ENCODE results near the gene IQSEC3.
"Not testable (repeated sequence)": the region's sequence is repeated elsewhere in the genome, so short reads cannot be mapped to it uniquely, and the experiment has no call there.

Gene IQSEC3

DNA sequence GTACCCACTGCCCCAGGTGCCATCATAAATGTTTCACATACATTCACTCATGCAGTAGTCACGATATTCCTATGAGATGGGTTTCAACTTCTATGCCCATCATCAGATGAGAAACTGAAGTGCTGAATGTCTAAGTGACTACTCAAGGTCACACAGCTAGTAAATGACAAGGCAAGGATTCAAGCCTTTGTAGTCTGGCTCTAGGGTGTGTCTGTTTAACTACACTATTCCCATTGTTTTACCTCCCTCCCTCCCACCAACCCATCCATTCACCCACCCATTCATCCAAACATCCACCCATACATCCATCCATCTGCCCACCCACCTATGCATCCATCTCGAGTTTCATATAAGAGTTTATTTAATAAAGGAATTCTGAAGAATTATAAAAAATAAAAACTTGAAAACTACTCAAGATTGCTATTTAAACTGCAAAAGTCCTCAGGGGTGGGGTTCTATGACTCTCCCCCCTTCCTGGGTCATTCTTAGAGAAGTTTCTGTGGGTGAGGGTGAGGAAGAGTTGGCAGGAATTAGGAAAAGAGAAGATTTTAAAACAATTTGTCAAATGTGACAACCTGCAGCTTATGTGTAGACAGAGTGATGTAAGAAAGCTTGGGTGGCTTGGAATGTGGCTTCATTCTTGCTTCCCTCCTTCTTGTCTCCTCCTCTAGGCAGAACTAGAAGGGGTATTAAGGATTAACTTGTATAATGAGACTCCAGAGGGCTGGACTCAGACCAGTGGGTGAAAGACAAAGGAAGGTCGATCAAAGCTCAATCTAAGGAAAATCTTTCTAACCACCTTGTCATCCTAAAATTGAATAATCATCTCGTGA is 13.4 kb upstream of the IQSEC3 start:
- not testable (repeated sequence) for DNase-seq (ENCODE audit: low read depth in 2 of 2)

DNA sequence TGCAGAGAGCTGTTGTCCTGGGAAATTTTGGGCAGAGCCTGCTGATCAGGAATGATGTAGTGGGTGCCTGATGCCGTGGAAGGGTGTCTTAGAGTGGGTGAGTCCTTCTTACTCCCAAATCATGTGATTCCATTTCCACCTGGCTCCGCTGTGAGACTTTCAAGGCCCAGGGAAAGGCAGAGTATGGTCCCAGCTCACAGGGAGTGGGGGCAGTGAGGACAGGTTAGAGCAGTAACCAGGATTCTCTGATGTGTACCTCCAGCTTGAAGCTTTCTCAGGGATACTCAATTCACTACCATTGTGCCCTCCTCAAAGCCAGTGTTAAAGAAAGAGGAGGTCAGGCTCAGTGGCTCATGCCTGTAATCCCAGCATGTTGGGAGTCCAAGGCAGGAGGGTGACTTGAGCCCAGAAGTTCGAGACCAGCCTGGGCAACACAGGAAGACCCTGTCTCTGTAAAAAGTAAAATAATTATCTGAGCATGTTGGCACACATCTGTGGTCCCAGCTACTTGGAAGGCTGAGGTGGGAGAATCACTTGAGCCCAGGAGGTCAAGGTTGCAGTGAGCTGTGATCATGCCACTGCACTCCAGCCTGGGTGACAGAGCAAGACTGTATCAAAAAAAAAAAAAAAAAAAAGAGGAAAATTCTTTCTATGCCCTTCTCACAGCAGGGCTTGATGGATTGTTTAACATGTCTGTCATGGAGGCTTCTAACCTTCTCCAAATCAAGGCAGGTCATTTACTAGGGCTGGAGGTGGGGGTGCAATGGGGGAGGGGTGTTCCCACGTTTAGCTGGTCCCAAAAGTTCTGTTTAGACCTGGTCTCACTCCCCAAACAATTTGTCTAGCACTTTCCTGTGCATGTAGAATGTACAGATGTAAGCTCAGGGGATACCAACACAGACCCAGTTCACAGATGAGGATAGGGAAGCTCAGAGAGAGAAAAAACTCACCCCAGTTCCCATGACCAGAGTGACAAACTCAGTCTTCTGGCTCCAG is 12.5 kb upstream of the IQSEC3 start:
- no peak for DNase-seq (ENCODE audit: low read depth in 2 of 2)

DNA sequence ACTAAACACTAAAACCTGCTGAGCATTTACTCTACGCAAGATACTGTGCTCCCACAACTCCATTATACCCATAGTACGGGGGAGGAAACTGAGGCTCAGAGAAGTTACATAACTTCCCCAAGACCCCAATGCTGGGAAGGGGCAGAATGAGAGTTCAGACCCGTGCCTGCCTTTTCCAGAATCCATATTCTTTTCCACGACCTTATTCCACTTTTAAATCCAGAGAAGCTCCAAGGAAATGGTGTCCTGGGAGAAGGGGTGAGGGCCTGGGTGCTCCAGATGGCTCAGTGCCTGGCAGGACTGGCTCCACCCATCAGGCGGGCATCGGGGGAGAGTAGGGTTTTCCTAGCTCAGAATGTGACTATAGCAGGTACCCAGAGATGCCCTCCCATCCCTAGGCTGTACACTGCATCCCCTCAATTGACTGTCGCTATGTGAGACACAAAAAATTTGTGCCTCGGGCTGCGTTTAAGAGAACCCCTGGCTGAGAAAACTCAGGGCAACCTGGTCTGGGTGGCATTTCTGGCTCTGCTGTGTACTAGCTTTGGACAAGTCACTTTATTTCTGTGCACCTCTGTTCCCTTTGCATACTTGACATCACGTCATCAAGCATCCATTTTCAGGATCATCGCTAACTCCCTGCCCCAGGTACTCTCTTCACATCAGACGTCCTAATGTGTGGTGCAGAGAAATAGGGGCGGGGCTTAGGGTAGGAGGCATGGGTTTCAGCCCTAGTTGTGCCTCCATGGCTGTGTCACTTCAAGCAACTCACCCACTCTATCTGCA is 11.6 kb upstream of the IQSEC3 start:
- DNase-seq (ENCODE audit: low read depth in 2 of 2), result no peak

DNA sequence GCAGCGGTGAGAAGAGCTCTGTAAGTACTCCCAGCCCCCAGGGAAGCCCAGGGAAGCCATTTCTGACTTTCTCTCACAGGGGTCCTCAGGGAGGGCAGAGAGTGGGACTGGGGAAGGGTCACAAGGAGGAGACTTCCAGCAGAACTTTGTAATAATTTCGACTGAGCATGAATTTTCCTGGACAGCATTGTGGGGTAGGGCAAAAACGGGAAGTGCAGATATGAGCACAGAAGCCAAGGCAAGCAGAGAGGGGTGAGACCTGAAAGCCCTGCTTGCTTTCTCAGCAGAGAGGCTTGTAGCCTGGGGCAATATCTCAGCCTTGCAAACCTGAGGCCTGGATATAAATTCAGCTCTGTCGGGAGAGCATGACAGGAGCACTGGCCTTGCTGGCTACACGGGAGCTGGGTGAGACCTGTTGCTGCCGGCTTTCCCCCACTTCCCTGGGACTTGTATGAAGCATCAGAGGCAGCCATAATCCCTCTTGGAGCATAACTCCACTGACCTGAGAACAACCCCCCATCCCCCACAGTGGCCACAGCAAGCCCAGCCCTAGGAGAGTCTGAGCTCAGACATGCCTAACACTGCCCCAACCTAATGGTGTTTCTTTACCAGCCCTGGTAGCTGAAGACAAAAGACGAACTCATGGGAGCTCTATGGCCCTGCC is 9.8 kb upstream of the IQSEC3 start:
- DNase-seq (ENCODE audit: low read depth in 2 of 2), result no peak

DNA sequence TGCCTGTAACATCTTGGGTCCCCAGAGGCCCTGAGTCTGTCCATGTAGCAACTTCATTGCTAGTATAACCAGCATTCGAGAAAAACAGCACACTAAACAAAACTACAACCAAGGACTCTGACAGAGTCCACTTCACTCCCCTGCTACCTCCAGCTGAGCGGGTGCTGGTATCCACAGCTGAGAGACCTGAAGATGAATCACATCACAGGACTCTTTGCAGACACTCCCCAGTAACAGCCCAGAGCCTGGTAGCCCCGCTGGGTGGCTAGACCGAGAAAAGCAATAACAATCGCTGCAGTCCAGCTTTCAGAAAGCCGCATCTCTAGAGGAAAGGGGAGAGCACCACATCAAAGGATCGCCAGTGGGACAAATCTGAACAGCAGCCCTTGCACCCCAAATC is 9.0 kb upstream of the IQSEC3 start:
- DNase-seq (ENCODE audit: low read depth in 2 of 2), result no peak

DNA sequence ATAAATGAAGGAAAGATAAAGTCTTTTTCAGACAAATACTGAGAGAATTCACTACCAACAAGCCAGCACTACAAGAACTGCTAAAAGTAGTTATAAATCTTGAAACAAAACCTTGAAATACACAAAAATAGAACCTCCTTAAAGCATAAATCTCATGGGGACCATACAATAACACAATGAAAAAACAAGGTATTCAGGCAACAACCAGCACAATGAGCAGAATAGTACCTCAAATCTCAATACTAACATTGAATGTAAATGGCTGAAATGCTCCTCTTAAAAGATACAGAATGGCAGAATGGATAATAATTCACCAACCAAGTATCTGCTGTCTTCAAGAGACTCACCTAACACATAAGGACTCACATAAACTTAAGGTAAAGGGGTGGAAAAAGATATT is 7.7 kb upstream of the IQSEC3 start:
- DNase-seq (ENCODE audit: low read depth in 2 of 2), result no peak

DNA sequence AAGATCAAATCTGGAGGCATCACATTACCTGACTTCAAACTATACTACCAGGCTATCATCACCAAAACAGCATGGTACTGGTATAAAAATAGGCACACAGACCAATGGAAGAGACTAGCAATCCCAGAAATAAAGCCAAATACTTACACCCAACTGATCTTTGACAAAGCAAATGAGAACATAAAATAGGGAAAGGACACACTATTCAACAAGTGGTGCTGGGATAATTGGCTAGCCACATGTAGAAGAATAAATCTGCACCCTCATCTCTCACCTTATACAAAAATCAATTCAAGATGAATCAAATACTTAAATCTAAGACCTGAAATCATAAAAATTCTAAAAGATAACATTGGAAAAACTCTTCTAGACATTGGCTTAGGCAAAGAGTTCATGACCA is 4.7 kb upstream of the IQSEC3 start:
- DNase-seq (ENCODE audit: low read depth in 2 of 2), result not testable (repeated sequence)

DNA sequence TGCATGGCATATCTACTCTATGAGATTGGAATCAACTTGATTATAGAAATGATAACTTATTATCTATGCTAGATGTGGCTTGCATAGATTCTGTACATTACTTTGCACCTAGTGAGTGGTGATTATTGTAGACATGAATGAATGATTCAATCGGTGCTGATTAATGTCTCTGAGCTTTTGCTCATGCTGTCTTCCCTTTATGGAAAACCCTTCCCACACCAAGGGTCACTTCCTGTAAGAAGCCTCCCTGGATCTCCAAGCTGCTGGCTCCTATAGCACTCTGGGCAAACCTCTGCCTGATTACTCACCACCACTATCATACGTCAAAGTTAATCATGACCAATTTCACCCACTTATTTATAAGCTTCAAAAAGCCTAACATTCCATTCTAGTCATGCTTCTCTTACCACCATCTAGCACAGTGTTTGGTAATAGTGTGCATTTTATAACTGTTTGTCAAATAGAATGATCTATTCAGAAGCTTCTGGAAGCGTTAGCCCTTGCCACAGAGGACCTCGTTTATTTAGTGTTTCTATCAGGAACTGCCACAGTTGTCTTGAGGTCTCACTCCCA is 990 bp upstream of the IQSEC3 start:
- DNase-seq (ENCODE audit: low read depth in 2 of 2), result peak; percentile 9 to 17

DNA sequence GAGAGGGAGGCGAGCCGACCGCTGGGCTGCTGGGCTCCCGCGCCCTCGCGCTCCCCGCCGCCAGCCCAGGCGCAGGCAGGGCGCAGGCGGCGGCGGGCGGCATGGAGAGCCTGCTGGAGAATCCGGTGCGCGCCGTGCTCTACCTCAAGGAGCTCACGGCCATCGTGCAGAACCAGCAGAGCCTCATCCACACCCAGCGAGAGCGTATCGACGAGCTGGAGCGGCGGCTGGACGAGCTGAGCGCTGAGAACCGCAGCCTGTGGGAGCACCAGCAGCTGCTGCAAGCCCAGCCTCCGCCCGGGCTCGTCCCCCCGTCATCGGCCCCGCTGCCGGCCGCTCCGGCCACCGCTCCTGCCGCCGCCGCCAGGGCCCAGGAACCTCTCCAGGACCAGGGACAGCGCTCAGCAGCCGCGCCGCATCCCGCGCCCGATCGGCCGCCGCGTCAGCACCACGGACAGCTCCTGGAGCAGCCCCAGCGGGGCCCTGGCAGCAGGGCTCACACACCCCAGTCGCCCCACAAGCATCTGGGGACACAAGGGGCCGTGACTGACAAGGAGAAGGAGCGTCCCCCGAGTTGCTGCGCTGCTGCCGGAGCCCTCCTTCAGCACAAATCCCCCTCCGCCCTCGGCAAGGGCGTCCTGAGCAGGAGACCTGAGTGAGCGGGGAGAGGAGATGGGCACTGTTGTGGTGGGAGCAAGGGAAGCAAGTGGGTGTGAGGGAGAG is 376 bp downstream of the IQSEC3 start:
- not testable (repeated sequence) for DNase-seq (ENCODE audit: low read depth in 2 of 2)

DNA sequence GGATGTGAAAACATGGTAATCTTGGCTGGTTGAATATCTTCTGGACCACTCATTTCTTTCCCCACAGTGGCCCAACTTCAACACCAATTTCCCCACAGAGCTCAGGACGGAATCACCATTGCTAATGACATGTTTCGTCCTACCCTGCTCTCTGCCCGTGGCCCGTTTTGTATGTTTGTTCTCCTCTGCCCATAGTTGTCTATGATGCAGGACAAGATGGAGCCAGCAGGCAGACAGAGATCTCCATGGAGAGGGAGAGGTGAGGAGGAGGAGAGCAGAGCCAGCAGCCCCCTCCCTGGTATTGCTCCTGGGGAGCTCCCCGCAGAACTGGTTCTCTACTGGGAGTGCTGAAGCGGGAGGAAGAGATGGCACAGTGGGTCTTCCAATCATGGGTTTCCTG is 3.1 kb downstream of the IQSEC3 start:
- DNase-seq (ENCODE audit: low read depth in 2 of 2), result not testable (repeated sequence)

DNA sequence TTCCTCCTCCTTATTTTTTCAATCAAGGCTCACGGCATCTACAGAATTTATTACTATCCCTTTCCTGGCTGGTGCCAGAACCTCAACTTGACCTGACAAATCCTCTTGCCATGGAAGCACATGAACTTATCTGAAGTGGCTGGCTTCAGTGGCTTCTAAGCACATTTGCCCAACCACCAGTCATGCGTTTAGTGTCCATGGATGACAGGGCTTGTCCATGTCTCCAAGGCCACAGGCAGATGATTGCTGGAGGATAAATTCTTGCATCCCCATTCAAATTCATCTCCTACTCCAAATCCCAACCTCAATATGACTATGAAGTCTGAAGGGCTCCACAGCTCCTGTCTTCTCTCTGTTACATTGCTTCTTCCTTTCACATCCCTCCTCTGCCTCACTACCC is 4.0 kb downstream of the IQSEC3 start:
- DNase-seq (ENCODE audit: low read depth in 2 of 2), result not testable (repeated sequence)

DNA sequence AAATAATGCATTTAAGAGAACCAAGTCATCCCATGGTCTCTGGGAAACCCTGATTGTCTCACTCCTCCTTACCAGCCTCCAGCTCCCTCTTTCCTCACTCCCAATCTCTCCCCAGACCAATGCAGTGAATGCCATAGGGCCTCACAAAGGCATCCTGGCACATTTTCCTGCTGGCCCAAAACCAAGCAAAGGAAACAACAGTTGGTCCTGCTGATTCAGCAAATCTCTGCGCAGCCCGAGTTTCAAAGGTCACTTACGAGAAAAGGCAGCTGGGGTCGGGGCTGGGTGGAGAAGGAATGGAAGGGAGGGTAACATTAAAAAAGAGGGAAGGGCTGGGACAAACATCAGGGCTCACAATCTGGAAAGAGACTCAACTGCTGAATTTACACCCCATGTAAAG is 5.5 kb downstream of the IQSEC3 start:
- not testable (repeated sequence) for DNase-seq (ENCODE audit: low read depth in 2 of 2)

DNA sequence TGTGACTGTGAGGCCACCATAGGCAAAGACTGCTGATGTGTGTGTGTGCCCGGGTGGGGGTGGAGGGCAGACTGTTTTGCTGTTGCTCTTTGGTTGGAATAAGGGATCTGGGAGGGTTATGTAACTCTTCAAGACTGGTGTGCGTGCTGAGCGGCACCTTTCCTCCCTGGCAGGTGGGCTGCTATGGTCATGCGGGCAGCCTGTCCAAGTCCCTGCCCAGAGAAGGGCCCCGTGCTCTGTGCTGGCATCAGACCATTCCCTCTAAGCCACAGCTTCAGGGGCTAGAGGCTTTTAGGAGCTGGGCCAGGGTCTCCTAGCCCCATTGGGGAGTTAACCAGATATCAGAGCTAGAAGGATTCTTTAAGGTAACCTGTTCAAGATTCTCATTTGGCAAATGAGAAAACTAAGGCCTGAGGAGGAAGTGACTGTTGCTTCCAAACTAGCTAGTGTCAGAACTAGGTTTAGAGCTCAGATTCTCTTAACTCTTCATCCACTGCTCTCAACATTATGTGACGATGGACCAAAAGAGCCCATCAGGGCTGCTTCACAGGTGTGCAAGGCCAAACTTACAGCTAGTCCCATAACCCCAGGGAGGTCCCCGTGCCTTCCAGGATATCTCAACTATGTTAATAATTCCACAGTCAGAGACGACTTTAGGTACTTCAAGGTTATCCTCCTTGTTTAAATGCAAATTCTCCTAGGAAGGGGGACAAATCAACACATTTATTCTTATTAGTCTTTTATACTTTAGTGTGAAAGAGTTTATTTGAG is 8.0 kb downstream of the IQSEC3 start:
- not testable (repeated sequence) for DNase-seq (ENCODE audit: low read depth in 2 of 2)

DNA sequence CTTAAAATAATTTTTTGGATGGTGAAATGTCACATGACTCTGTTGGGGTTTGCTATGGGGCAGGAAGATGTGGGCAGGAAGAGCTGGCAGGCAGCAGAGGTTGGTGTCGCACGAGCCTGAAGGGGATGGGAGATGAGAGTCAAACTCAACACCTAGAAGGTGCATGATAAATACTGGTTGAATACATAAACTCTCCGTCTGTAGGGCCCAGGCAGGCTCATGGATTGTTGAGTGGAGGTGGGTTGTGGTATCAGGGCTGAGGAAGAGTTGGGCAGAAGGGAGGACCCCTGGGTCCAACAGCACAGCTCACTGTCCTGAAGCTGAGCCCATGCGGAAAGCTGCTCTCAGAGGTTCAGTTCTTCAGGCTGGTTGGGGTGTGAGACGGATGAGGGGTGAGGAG is 9.0 kb downstream of the IQSEC3 start:
- DNase-seq (ENCODE audit: low read depth in 2 of 2), result not testable (repeated sequence)

DNA sequence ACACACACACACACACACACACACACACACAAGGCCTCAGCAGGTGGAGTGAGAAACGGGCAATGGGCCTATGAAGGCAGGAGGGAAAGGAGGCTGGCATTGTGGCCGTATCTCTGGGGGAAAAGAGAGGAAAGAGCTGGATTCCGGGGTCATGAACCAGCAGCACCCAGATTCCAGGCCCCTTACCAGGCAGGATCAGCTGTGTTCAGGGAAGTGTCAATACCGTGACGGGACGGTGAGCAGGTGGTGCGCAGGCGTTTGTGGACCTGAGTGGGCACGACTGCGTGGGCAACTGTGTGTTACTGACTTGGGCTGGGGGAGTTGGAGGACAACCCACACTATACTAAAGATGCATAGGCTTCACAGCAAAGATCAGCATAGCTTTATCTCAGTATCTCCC is 9.5 kb downstream of the IQSEC3 start:
- DNase-seq (ENCODE audit: low read depth in 2 of 2), result not testable (repeated sequence)

DNA sequence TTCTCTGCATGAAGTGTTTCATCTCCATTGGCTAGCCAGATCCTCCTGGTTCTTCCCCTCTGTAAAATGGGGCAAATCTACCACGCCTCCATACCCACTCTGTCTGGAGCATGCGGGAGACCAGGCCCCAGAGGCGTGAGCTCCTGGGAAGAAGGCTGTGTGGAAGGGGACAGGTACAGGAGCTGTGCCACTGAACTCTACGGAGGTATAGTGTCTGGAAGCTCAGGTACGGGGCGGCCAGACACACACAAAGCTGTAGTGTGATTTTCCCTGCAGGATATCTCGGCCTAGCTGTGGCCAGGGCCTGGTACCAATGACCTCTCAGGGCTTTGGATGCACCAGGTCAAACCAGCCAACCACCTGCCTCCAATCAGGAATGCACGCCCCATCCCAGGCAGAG is 10.0 kb downstream of the IQSEC3 start:
- DNase-seq (ENCODE audit: low read depth in 2 of 2), result not testable (repeated sequence)

DNA sequence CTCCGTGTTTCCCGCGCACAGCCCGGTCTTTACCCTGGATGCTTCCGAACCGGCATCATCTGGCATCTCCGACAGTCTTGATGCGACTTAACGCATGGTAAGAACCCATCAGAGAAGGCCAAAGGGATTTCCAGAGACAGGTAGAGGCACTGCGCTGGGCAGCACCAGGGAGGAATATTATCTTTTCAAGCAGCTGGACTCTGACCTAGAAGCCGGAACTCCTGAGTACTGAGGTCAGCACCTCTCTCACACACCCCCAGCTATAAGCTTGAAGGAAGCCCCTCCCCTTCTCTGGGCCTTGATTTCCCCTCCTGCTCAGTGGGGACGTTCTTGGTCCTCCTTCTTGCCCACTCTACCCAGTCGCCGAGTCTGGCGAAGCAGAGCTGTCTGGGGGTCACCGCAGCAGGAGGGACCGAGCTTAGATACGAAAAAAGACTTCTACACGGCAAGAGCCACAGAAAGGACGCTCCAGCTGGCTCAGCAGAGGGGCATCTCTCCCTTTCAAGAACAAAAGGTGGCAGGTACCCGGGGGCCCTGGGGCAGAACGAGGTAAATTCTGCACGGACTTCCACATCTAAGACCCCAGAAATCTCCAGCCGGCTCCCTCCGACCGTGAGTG is 10.6 kb downstream of the IQSEC3 start:
- not testable (repeated sequence) for DNase-seq (ENCODE audit: low read depth in 2 of 2)

DNA sequence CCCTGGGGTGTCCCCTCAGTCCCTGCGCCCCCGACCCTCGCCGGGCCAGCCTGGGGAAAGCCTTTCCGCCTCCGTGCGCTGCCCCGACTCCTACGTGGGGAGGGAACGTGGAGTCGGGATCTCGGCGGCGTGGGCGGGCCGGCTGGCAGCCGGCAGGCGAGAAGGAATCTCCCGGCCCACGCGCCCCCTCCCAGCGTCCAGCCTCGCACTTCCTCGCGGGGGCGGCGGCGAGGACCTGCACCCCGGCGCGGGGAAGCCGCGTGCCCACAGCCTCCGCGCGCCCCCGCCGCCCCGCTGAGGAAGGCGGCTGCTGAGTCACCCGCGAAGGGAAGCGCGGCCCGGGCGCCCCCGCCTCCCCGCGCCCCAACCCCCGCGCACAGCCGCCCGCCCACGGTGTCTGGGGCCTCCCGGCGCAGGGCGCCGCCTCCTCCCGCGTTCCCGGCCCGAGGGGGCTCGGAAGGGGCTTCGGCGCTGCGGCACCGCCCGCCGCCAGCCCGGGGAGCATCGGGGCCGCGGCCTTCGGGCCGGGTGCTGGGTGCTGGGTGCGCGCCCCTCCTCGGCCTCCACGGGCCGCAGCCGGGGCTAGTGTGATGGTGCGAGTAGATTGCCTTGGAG is 11.3 kb downstream of the IQSEC3 start:
- DNase-seq (ENCODE audit: low read depth in 2 of 2), result not testable (repeated sequence)
